Measurements from ENCODE around the gene NLE1.
"Not testable (repeated sequence)": the region's sequence is repeated elsewhere in the genome, so short reads cannot be mapped to it uniquely, and the experiment has no call there.

- TF ChIP-seq CTCF (conservative IDR thresholded peaks at IDR 0.05; ENCODE audit: low read length); EZH2phosphoT487 (IDR thresholded peaks at IDR 0.05; ENCODE audit: borderline replicate concordance, low read depth, low read length): not testable (repeated sequence)
Observed at GRCh38 chr17:35151080-35151479, 9.0 kb upstream of the NLE1 start.

Measured in OCI-LY7 (cell line).